Occipital lobe (tissue), 2 donors: Measurements from ENCODE around the gene GALNT14. TPM values are rescaled to one million over a fixed set of nuclear protein-coding genes. Genes with fewer than 3 reads are reported as not detected.

Experiments used
- DNase-seq: peaks from one replicate; lab custom pipeline; 2025; lab: John Stamatoyannopoulos, UW
- total RNA-seq: library from RNA; depleted of rRNA; stranded (reverse); fragments of >200 nt; gene quantifications from one replicate; pipeline ENCODE4 v1.2.3, GENCODE V29; 2014

Gene GALNT14
- total RNA-seq, 1 donor from 2014 or later: 4.7 TPM

DNA sequence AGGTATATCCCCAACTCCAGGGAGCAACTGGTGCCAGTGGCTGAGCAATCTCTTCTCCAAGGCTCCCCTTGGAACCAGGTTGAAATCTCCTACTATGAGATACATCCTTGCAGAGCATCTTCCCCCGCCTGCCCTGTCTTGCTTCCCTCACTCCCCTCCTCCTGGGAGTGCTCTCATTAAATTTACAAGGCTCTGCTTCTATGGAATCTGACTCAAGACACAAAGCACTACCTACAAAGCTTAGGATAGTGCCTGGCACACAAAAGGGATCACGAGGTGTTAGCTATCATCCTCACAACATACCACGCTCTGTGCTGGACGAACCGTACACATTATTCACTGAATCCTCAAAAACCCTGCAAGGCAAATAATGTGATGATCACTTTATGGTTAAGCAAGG is 121.6 kb downstream of the GALNT14 start:
- no peak for DNase-seq

DNA sequence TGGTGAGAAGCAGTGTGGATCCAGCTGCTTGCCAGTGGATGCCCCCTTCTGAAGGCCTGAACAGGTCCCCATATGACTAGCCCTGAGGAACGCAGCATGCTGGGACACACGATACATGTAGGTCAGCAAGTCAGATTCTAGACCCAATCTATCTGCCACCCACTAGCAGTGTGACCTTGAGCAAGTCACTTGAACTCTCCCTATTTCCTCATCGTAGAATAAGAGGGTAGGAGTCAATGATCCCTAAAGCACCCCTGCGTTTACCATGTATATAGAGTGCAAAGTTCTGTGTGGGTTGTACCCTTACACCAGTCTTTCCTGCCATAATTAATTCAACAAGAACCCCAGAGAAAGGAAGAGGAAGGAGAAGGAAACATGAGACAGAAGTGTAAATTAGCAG is 123.7 kb downstream of the GALNT14 start:
- no peak for DNase-seq

DNA sequence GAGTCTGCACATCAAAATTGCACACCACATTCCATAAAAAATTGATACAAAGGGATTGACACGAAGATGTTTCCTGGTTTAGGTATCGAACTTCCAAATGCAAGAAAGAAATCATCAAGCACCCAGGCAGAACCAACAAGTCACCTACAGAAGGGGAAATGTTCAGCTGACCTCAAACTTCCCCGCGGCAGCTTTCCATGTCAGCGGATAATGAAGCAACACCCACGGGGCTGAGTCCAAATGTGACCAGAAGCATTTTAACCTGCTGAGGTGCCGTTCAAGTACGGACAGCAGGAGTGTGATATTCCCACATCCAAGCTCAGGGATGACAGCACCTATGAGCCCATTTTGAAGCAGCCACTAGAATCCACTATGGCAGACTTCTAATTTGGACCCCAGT is 124.9 kb downstream of the GALNT14 start:
- no peak for DNase-seq

DNA sequence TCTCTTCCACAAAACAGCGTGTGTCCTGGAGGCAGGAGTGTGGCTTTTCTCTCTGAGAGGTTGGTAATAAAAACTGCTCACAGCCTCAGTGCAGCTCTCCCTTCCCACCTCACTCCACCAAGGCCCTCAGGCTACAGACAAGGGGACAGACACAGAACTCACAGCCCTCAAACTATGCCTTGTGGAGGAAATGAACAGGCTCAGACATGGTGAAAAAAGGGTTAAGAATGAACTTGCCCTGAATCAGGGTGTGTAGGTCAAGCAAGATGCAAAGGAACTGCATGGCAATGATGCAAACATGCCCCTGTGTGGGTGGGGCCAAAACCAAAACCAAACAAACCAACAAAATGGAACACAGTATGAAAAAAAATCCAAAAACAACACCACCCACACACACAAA is 125.8 kb downstream of the GALNT14 start:
- no peak for DNase-seq

DNA sequence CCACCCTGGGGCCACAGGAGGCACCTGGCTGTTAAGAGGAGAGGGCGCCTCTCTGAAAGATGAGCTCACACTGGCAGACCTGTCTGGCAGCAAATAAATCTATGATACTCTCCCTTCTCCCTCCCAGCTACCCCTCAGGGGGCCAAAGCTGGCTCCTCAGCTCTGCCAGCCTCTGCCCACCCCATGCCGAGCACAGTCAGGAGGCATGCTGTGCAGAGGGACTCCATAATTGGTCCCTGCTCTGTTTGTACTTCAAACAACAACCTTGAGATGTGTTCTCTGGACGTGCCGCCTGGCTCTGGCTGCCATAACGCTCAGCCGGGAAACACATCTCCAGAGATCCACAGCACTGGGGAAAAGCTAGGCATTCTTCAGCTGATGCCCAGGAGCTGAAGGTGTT is 126.7 kb downstream of the GALNT14 start:
- DNase-seq: no peak

DNA sequence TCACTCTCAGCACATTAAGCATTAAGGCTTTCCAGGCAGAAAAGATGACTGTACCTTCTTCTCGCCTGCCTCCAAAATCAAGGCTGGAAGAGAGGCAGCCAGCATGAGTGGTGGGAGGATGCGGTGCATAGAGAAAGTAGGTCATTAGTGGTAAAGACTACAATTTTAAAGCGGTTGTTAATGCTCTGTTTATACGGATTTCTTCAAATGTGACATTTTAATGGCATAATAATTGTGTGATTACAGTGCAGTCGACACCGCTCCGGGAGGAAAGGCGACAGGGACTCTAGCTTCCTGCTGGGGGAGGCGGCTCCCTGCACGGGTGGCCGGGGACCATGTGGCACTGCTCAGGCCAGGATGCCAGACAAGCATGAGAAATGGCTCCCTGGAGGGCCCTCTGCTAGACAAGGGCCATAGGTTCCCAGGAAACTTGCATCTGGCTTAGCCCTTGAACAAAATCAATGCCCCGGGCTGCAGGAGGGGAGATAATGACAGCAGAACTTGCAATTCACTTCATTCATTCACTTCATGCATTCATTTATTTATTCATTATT is 129.6 kb downstream of the GALNT14 start:
- no peak for DNase-seq

DNA sequence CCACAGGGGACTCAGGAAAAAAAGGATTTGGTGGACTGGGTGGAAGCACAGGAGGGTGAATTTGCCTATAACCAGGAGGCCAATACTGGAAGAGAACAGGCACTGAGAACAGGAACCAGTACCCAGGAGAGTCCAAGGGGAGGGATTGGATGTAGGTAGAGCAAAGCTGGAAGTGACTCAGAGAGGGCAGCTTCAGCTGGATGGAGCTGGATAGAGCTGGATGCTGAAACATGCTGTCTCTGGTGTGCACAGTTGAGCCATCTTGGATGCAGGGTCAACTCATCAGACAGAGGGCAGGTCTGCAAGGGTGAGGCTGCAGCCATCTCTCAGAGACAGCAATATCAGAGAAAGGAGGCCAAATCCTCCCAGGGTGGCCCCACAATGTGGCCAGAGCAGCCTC is 134.0 kb downstream of the GALNT14 start:
- DNase-seq: no peak

DNA sequence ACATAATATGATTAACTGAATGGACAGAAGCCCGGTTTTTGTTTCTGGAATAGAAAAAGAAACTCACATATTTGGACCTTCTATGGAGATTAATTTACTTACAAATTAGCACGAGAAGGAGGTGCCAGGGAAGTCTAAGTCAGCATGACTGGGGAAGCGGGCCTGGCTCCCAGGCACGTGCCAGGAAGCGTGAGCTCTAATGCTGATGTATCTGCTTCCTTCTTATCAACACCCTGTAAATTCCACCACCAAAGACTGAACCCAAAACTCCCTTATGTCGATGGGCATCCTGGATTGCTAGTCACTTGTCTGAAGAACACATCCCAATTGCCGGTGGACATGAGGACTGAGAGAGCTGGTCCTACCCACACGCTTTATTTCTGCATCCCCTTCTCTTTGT is 134.5 kb downstream of the GALNT14 start:
- DNase-seq: no peak

DNA sequence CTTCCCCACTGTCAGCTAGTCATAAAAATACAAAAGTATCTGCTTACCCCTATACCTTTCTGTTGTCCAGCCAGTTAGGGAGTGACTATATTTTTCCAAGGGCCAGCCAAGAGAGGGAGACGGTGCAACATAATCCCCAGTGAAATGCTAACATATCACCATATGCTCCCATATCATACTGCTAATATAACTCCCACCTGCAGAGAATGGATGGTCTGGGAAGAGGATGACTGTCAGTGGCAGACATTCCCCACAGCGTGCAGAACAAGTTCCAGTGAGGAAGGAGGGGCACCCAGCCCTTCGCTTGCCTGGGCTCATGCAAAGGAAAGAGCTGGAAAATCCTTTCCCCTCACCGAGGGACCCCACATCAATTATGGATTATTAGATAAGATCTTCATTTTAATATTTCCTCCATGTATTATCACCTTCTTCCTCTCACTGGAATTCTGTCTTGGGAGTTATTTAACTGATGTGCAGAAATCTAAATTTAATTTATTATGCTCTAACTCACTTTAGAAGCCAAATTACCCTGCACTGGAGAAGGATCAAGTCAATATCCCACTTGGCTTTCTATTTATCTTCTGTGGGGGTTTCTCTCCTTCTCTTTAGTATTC is 135.6 kb downstream of the GALNT14 start:
- no peak for DNase-seq

DNA sequence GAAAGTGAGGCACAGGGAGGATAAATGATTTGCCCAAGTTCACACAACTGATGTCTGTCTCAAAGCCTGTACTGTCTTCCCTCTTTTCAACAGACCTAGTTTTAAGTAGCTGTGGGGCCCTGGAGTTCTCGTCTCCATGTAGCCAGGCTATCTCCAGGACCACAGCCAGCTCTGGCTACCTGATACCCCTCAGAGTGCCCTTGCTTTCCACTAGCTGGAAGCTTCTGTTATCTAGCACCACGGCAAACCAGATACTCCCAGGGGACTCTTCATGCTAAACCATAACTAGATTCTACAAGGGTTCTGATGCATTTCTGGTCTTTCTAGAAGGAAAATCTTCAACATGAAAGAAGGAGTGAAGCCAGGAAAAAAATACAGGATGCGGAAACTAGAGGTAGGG is 137.3 kb downstream of the GALNT14 start:
- no peak for DNase-seq

DNA sequence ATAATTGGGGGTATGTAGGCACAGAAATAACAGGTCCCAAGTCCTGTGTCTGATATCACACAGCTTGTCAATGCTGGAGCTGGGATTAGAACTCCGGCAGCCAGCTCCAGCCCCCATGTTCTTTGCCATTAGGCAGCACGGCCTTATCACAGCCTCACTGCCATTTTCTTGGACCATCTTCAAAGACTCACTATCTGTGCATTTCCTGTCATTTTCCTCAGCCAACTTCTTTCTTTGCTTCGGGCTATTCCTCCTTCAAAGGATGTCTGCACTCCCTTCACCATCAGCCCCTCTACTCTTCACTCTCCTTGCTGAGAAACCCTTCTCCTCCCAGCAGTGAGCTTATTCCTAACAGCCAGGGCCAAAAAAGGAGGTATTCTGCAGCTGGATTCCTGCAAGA is 139.6 kb downstream of the GALNT14 start:
- DNase-seq: no peak

DNA sequence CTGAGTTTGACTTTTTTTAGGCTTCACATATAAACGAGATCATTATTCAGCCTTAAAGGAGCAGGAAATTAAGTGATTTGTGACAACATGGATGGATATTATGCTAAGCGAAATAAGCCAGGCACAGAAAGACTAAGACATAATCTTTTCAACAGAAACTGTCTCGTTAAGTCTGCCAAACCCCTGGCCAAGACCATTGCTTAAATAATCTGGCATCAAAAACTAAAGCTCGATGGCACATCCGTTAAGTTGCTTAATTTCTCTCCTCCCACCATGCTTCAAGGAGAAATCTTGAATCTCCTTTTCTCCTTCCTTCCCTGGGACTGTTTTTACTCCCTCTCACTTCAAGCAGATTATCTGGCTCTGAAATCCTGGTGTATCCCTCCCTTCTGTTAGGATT is 140.3 kb downstream of the GALNT14 start:
- no peak for DNase-seq

DNA sequence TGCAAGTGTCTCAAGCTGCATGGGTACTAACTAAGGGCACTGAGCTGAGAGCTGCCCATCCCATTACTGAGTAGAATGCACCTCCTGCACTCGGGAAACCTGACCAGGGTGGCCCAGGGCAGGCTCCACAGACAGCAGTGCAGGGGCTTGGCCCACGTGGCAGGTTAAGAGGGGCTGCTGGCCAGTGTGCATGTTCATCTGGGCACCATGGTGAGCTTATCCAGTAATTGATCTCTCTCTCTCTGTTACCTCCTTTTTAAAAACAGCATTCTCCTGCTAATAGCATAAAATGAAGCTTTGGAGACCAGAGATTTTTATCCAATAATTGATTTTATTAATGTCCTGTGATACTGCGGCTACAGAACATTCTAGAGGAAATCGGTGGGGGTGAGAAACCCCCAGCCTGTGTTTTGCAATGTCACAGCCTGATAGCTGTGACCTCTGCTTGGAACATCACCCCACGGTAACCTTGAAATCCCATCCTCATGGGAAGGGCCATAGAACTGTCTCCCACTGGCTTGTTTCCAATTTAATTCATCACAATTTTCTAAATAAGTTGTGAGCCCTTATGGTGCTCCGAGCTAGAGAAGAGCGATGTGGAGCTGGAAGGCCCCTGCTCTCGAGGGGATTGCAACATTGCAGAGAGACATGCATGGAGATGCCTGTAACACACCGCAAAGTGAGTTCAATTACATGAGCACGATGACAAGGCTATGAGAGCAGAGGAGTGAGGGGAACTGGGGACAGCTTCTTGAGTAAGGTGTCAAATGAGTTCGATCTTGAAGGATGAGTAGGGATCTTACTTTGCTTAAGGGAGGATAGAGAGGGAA is 143.8 kb downstream of the GALNT14 start:
- DNase-seq: no peak

DNA sequence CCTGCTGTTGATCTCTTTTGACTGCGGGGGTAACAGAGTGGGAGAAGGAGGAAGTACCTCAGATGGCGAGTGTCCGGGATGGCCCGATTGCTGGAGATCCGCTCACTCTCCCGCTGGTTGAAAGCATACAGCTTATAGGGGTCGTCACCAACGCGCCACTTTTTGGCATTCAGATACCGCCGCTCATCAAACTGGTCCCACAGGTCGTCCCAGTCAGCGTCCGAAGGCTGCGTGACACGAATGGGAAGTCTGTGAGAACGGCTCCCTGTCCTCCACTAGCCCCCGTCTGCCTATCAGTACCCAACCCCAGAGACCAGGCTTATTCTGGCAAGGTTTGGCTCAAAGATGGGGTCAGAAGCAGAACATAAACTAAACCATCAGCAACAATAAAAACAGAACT is 145.5 kb downstream of the GALNT14 start:
- no peak for DNase-seq

DNA sequence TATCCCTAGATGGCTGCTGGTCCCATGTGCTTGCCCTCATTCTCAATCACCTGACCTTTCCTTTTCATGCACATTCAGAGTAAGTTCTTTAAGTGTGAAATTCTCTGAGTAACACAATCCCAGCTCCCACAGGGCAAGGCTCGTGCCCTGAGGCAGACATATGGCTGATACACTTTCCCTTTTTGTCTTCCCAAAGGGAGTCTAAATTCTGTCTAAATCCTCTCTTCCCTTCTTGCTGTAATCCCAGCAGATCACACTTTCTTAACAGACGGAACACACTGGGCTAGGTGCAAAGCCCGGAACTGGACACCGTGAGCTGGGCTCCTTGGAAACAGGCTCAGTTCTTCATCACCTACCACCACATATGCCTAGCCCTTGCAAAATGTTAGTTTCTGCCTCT is 147.6 kb downstream of the GALNT14 start:
- DNase-seq: no peak

DNA sequence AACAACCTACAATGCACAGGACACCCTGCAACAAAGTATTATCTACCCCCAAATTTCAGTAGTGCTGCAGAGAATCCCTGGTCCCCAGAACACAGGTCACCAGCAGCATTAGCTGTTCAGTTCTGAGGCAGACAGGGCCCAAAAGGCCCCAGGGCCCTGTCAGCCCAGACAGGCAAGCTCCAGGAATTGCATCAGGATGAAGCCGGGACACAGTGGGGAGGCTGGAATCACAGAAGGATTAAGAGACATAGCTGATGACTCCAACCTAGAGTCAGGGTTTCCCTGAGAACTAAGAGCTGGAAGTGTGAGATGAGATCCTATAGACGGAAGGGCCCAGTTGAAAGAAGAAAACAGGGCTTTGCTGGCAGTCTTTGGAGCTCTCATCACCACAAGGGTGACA is 148.1 kb downstream of the GALNT14 start:
- no peak for DNase-seq

DNA sequence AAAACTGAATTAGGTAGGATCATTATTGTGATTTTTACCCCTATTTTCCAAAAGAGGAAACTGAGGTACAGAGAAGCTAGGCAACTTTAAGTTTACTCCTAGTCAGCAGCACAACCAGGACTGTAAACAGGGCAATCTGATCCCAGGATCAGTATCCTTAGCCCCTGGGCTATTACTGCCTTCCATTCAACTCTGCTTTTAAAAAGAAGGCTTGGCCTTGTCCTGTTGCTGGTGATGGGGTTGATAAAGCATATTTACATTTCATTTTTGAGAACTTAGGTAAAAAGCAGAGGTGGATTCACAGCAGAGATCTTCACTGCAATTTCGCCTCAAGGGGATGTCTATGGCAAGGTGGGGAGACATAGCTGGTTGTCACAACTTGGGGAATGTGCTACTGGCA is 148.5 kb downstream of the GALNT14 start:
- no peak for DNase-seq

DNA sequence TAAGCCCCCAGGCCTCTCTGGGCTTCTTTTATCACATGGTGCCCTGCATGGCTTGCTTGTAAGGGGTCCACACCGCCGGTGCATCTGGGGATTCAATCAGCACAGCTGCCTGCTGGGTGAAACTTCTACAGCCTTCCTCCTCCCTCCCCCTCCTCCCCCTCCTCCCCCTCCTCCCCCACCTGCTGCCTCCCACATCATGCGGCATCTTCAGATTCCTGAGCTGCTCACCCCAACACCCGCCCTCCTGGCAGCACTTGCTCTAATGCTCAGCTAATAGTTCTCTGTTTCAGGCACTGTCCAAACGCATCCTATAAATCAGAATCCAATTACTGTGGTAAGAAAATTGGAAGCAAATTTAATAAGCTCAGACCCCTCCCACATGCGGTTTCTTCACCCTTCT is 150.7 kb downstream of the GALNT14 start:
- DNase-seq: no peak

DNA sequence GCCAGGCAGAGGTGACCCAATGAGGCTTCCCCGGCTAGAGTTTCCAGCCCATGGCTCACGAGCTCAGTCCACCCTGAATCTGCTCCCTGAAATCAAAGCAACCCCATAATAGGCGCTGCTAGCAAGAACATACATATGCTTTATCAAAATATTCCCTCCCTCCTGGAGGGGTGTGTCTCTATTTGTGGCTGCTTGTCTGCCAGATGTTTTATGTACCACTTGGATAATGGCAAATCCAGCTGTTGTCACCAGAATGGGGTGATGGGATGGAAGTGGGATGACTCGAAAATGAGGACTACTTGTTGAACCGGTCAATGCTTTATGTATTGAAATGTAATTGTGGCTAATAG is 152.0 kb downstream of the GALNT14 start:
- no peak for DNase-seq

DNA sequence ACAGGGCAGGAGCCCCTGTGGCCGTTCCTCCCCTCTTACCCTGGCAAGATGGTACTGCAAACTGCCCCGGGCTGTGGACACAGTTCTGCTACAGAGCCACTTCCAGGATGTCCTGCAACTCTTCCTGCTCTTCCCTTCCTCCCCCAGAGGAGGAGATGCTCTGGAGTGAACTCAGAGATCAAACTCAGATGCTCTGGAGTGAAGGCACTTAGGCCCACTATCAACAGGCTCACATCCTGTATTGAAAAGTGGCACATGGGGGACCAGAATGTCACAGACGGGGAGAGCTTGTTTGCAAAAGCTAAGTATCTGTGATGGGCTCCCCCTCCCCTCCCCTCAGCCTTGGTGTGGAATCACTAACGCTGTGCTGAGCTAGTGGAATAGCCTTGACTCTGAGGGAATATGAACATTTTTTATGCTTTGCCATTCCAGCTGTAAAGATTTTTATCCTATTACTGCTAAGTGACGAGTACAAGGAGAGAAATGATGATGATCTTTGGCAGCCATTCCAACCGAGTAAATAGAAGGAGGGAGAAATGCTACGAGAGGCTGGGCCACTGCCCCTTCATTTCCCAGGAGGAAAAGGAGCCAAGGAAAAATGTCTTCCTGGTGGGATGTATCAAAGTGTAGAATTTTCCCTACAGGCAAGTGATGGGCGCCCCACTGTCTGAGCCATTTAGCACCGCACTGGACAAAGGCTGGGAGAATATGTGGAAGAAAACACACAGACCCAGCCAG is 152.6 kb downstream of the GALNT14 start:
- no peak for DNase-seq

DNA sequence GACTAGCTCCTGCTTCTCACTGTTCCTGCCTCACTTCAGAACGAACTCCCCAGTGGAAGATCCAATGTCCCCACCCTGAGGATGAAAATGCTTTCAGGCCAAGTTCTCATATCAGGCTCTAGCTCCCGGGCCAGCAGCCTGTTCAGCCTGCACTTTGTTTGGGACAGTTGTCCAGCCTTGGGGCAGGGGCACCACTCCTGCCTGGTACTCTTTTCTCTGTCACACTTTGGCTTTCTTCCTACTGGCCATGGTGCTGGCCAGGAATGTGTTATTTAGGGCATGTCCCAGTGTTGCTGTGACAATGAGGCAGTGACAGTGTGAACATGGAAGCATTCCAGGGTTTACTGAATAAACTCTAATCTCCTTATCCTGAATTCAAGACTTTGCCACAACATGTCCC is 154.1 kb downstream of the GALNT14 start:
- DNase-seq: no peak

DNA sequence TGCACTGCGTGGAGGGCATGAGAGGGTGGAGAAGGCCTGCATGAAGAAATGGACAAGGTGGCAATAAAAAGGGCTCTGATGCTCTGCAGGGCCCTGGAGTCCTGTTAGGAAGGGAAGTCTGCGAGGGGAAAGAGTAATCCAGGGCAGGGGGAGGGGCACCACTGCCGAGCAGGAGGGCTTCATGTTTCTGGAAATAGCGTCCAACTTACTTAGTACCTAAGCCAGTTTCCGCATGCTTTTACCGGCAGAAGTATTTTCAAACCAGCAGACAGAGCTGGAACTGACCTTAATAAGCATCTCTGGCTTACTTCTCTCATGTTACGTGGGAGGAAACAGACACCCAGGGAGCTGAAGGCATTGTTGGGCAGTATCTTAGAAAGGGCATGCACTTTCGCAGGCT is 156.7 kb downstream of the GALNT14 start:
- no peak for DNase-seq

DNA sequence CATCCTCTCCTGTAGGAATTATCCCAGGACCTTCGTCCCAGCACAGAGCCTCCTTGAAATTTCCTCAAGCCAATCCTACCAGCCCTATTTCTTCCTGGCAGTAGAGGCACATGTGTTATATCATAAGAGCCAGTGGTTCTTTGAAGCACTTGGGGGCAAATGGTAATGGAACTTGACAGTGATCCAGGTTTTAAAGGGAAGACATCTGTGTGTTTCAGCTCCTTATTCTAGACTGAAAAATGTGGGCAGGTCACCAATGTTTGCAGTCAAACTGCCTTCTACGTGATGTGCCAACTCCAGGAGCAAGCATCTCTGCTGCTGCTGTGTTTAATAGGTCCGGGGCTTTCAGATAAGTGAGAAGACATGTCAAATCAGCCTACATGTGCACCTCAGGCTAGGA is 157.1 kb downstream of the GALNT14 start:
- DNase-seq: no peak
